GM19468 (cell line): Measurements from ENCODE around the gene XYLT1.

ENCODE experiments used
- ATAC-seq: cut with Tn5 transposase; IDR thresholded peaks from one replicate; pipeline ENCODE4 v1.9.1; 2021; ENCODE audit warnings: mild to moderate bottlenecking, moderate library complexity, moderate number of reproducible peaks; ENCODE audit not compliant: unreplicated experiment; ENCODE audit errors: extremely low read depth

Gene XYLT1

DNA sequence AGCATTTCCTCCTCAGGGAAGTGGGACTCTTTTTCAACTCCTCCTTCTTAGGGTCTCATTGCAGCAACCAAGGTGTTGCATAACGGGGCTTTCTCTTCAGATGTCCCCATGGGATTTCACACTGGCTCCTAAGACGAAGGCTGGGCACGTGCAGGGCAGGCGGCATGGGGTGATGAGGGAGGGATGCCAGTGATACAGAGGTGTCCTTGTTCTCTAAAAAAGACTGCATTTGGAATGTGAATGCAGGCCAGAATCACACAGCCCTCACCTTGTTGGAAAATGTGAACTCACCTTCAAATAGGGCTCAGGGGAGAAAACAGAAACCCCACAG is 105.6 kb downstream of the XYLT1 start:
- ATAC-seq = no peak

DNA sequence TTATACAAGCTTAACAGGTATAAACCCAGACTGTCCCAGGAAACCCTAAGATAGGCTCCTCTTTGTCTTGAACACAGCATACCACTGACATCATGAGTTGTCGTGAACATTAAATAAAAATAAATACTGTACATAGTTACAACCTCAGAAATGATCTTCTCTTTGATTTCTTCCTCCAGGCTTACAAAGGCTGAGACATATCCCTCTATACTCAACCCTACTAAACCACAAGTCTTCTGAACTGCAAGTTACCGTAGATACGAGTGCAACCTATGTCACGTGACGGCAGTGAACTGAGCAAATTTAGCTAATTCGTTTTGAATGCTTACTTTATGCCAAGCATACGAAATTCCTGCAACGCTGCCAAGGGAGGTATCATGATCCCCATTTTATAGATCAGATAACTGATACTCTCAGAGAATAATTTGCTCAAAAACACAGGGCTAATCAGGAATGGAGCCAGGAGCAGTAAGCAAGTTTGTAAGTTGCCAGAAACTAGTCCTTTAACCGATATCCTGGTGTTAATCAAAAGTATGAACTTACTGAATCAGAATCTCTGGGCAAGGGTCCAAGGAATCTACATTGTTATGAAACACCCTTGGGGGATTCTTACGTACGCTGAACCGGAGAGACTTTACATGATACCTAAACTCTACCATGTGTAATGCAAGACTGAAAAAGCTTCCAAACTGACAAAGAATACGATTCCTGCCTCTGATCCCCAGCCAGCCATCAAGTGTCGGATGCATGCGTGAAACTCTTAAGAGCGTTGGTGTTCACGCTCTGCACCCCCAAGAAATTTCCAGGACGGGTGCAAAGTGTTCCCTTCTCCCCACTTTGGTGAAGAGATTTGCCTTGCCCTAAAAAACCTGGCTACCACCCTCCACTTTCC is 106.2 kb downstream of the XYLT1 start:
- no peak for ATAC-seq

DNA sequence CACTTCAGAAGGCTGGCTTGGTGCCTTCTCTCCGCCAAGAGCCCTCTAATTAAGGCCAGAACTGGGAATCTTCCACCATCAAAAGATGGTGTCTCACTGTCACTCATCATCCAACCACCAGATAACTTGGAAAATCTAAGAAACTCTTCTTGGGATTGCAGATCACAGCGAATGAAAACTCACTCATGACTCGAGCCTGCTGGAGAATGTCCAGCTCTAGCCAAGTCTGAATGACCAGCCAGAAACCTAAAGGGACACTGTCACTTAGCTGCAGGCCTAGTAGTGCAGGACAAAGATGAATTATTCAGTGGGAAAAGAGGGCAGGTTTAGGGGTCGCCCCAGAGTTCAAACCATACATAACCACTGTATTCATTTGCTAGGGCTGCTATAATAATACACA is 107.8 kb downstream of the XYLT1 start:
- ATAC-seq = no peak

DNA sequence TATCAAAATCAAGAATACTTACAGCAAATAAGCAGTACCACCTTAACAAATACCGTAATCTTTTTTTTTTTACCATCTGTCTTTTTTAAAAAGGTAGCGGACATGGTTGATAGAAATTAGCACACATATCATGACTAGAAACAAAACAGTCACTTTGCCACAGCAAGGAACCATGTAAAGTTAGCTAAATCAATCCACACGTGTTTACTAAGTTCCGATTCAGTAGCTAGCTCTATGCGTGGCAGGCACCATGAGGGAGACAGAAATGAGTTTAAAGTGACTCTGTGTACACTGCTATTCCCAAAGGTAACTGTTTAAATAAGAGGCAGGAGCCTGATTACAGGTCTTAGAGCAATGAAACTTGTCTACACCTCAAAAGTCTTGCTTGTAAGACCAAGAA is 108.6 kb downstream of the XYLT1 start:
- ATAC-seq = no peak

DNA sequence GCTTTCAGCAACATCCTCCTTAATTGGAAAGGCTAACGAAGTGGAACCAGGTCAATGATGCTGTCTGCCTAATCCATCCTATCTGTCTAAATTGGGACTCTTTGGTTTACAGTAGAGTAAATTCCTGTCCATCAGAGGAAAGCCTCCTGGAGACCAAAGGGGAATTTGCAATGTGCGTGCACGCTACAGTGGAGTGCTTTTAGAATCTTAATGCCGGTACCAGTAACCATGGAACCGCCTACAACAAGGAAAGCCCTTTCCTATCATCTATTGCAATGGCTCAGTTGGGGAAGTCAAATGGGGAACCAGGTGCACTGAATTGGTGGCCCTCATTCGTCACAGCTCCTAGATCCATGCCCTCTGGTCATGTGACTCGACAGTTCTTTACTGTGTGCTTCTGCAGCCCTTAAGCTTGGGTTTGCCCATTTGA is 110.1 kb downstream of the XYLT1 start:
- no peak for ATAC-seq

DNA sequence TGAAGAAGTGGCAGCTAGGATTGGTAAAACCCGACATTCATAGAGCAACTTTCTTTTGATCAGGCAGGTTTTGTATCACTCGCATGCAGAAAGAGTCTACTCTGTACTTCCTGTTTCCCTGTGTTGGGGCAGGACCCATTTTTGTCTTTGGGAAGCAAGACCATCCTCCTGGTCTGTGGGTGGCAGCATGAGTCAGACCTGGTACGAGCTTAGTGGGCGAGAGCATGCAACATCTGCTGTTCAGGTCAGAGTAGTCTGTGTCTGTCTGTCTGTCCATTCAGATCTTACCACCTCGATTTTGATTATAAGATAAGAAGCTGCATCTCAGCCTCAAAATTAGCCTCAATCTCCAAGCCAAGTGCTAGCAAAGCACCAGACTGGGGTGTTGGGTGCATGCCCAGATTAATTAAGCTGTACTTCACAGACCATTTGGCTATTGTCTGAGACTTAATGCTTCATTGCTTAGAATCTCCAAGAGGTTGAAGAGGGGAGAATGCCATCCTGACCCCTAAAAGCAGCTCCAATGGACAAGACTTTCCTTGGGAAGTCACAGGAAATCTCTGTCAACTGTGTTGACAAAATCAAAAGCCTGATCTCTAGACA is 110.9 kb downstream of the XYLT1 start:
- no peak for ATAC-seq

DNA sequence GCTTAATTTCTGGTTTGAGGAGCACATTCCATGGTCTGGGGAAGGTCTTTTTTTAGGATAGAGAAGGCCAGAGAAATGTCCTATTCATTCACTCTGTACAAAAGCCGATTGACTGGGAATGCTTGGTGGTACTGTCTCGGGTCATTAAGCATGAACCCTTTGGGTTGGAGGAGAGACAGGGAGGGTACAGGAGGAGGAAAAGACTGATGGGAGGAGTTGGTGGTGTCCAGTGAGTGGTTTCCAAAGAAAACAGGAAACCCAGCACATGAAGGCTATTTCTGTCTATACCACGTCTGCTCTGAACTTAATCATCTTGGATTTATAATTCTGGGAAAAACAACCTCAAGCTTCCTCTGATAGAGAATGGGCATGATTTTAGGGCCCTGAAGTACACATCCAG is 111.9 kb downstream of the XYLT1 start:
- no peak for ATAC-seq

- ATAC-seq = no peak
Measured at GRCh38 chr16:17358355-17358754, 112.4 kb downstream of the XYLT1 start.

DNA sequence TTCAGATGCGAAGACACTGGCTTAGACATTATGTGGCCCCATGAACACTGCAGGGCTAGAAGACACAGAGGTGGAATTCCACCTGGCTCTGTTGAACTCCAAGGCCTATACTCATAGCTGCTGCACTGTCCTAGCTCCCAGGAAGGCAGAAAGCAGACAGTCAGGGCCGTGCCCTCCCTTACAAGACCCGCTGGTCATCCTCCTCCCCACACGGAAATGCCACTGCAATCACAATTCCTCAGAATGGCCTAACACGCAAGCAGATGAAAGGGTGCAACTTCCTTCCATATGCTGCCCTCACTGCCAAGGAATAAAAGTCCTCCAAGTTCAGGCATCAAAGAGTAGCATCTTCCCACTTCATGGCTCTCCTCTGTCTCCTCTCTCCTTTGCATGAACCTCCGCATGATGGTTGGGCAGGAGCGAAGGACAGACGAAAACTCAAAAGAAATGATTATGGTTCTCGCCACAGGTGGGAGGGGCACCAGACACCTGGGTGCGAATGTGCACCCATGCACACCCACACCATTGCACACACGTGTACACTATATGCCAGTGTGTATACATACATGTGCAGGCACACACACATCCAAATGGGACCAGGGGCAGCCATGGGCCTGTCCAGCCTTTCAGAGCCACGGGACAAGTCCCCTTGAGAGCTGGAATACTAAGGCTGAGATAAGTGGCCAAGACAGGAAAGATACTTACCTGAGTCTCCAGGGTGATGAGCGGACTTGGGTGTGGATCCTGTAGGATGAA is 113.3 kb downstream of the XYLT1 start:
- no peak for ATAC-seq

DNA sequence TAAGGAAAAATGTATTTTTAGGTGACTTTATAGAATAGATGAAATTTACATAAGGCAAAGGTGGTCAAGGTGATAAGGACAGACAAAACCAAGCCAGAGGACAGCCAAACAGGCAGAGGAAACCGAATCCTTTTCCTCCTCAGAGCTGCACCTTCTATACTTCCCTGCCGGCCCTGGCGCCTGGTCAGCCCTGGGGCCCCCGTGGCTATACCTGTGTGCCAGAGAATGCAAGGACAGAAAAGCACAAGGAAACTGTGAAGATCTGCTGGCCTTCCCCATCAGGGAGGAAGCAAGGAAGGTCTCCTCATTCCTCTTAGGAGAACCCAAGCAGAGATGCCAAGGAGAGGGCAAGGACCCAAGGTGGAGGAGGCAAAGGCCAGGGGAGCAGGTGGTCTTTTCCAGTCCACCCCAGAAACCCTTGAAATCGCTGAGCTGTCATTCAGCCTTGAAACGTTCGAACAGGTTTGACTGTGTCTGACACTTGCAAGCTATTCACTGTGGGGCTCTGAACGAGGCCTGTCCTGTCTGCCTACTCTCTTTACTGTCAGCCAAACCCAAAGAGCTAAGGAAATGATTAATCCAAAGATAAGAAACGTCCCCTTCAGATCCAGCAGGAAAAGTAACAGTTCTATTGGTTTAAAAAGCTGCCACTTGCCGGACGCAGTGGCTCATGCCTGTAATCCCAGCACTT is 114.4 kb downstream of the XYLT1 start:
- no peak for ATAC-seq

DNA sequence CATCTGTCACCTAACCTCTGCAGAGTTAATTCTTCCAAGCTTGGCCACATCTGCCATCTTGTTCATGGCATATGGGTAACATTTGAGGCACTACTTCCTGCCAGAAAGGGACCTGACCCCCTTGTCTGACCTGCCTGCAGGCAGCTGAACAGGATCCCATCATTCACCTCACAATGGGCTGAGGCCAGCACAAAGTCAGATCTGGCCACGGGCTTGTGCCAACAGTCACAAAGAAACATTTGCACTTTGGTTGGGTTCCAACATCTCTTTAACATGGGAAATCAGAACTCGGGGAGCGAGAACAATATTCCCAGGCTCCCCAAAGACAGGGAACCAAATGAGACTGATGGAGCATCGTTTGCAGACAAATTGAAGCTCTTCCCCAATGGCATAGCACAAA is 116.1 kb downstream of the XYLT1 start:
- no peak for ATAC-seq

- no peak for ATAC-seq
Measured at GRCh38 chr16:17354141-17354601, 116.6 kb downstream of the XYLT1 start.

DNA sequence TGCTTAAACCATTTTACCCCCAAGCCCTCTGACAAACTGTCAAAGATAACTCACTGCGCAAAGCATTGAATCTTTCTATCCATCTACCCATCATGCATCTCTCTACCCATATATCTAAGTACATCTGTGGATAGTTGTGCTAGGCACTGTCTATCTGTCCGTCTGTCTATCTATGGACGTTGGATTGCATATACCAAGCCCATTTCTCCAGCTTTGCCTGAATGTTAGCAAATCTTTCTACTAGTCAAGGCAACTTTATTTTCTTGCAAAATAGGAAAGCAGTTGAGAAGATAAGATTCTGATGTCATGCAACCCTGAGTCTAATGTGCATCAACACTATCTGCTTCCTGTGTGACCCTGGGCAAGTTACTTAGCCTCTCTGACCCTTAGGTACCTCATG is 117.2 kb downstream of the XYLT1 start:
- ATAC-seq = no peak

- no peak for ATAC-seq
Measured at GRCh38 chr16:17351441-17352035, 119.2 kb downstream of the XYLT1 start.

DNA sequence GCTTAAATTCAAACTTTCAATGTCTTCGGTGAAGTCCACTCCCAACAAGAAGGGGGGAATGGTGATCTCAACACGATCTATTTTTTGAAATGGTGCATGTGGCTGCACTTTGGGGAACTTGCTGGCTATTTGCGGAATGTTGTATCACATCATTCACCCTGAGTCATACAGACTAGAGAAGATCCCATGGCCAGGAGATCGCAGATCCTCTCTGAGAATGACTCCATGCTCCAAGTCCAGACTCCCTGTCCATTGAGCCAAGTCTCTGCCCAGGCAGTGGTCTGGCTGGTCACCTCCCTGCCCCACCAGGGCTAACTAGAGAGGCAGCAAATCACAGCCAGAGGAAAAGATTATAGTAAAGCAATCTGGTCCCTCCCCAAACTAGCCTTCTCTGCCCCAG is 120.6 kb downstream of the XYLT1 start:
- ATAC-seq = no peak

- no peak for ATAC-seq
Measured at GRCh38 chr16:17348826-17349225, 121.9 kb downstream of the XYLT1 start.

DNA sequence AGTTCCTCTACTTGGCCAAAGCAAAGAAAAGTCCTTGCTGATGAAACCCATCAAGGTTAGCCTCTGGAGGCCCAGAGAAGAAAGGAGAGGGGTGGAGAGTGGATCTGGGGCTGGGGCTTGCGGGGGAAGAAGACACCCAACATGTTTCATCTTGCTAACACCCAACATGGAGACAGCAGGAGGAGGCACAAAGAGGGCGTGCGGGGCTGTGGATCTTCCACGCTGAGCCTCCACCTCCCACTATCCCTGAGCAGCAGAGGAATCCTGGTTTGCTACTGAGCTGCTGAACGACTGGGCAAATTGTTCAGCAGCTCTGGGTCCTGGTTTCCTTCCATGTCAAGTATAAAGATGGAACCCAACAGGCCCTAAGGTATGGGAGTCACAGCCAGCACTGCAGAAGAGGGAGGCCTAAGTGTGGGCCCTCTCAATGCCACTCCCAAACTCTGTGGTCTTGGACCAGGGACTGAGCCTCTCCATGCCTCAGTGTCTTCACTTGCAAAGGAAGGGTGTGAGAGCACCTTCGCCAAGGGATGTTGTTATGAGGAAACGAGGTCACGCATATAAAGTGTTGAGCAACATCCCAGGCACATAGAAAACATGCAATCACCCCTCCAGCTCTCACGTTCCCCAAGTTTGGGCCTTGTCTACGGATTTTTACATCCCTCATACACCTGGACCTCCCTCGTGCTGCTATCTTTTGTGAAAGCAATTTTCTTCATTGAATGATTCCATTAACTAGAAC is 122.5 kb downstream of the XYLT1 start:
- no peak for ATAC-seq

GRCh38 chr16:17347624-17348023 is 123.1 kb downstream of the XYLT1 start:
- no peak for ATAC-seq
